AG09319 (cell line): ENCODE data around the gene ANO3.

ENCODE experiments used
- DNase-seq: peaks from one replicate; pipeline ENCODE4 v3.0.0-alpha.2; 2010; ENCODE audit warnings: low read depth; ENCODE audit errors: extremely low read depth
- CTCF ChIP-seq: IDR thresholded peaks from 2 replicates; pipeline ENCODE4 v1.5.1; 2011; ENCODE audit warnings: low read depth, mild to moderate bottlenecking, inconsistent platforms, low read length, moderate library complexity

Gene ANO3

GRCh38 chr11:26319906-26320305, 12.0 kb upstream of the ANO3 start:
- TF ChIP-seq CTCF = no peak

GRCh38 chr11:26321516-26321915, 10.4 kb upstream of the ANO3 start:
- DNase-seq = no peak
- no peak for TF ChIP-seq CTCF

More at GRCh38 chr11:26319906-26320305, 12.0 kb upstream of the ANO3 start:
- no peak for DNase-seq

- DNase-seq = no peak
- no peak for TF ChIP-seq CTCF
These were observed 9.4 kb upstream of the ANO3 start for GRCh38 chr11:26322335-26323067.

- TF ChIP-seq CTCF = no peak
These were observed 8.1 kb upstream of the ANO3 start for GRCh38 chr11:26323837-26324236.

GRCh38 chr11:26324270-26324669, 7.7 kb upstream of the ANO3 start:
- DNase-seq = no peak
- no peak for TF ChIP-seq CTCF

More at GRCh38 chr11:26323837-26324236, 8.1 kb upstream of the ANO3 start:
- no peak for DNase-seq

- TF ChIP-seq CTCF = no peak
- no peak for DNase-seq
These were observed 5.0 kb upstream of the ANO3 start for GRCh38 chr11:26326793-26327400.

GRCh38 chr11:26329206-26329605, 2.7 kb upstream of the ANO3 start:
- no peak for DNase-seq
- TF ChIP-seq CTCF = no peak
